ENCODE measurements around the gene AMER2.

DNA sequence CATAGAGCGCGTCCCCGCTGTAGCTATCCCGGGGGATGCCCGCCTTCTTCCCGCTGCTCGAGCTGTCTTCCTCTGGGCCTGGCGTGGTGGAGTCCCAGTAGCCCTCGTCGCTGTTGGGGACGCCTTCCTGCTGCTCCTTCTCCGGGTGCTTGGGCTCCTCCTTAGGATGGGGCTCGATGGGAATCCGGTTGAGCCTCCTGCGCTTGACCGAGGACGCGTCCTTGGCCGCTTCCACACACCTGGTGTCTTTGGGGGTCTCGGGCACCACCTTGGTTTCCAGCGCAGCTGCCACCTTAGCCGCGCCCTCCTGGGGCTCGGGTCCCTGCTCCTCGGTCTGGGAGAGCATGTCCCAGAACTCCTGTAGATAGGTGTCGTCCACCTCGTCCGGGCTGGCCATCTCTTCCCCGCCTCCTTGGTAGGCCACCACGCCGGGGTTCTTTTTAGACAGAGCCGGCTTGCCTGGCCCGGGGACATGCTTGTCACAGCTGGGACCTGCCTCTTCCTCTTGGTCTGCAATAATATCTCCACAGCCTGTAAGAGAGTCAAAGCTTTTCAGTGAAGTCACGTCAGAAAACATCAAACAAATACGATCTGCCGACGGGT lies 2.0 kb downstream of the AMER2 start:
- TF ChIP-seq, protein P1, sequence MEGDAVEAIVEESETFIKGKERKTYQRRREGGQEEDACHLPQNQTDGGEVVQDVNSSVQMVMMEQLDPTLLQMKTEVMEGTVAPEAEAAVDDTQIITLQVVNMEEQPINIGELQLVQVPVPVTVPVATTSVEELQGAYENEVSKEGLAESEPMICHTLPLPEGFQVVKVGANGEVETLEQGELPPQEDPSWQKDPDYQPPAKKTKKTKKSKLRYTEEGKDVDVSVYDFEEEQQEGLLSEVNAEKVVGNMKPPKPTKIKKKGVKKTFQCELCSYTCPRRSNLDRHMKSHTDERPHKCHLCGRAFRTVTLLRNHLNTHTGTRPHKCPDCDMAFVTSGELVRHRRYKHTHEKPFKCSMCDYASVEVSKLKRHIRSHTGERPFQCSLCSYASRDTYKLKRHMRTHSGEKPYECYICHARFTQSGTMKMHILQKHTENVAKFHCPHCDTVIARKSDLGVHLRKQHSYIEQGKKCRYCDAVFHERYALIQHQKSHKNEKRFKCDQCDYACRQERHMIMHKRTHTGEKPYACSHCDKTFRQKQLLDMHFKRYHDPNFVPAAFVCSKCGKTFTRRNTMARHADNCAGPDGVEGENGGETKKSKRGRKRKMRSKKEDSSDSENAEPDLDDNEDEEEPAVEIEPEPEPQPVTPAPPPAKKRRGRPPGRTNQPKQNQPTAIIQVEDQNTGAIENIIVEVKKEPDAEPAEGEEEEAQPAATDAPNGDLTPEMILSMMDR (IDR thresholded peaks at IDR 0.05): no peak
- TF ChIP-seq POLR2A (IDR thresholded peaks at IDR 0.05): no peak

All from breast epithelium (tissue), 3 donors.